Measurements from ENCODE around the gene TBC1D22A.

DNA sequence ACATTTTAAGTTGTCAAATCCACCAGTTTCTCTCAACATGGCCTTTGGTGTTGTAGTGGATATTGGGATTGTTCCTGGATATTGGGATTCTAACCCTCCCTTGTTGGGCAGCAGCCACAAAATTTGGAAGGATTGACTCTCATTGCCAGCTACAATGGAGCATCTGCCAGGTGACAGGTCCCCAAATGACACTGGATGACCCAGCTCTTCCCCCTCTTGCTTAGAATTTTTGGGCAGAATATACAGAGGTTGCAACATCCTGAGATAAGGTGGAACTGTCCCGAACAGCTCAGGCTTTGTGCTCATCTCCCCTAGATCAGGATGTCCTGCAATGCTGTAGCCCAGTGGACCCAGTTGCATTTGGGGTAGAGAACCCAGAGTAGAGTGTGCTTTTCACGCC lies 5.3 kb upstream of the TBC1D22A start:
- no peak for TF ChIP-seq CTCF (IDR thresholded peaks at IDR 0.05; ENCODE audit: insufficient read depth, low read depth, low read length)
- TF ChIP-seq EZH2 (IDR thresholded peaks at IDR 0.05; ENCODE audit: insufficient read depth, low read length), result no peak

Data from astrocyte (in vitro differentiated cells and primary cell).